ENCODE results near the gene FGF11. TPM values are rescaled to one million over a fixed set of nuclear protein-coding genes. Genes with fewer than 3 reads are reported as not detected.

Gene FGF11
- total and polyA plus RNA-seq, 2 of the 13 experiments (the other 11 are each of a cell fraction or from before 2014, with no cell fraction given): 0.20 to 7.6 TPM

DNA sequence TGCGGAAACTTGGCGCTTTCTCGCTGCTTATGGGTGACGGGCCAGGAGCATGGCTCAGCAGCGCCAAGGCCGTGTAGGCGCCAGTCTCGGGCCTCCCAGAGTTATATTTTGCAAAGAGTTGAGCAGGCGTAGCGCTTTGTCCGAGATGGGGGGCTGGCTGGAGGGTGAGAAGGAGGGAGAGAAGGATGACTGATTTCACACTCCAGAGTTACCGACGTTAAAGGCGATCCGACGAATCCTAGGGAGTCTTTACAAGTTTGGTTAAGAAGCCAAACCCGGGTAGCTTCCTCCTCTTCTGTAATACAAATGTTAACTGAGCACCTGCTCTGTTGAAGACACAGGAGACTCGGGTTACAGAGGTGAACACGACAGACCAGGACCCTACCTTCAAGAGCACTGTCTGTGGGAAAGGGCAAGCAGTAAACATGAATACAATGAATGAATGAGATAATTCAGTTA is 45.6 kb downstream of the FGF11 start (continued):
- TF ChIP-seq, protein P1, sequence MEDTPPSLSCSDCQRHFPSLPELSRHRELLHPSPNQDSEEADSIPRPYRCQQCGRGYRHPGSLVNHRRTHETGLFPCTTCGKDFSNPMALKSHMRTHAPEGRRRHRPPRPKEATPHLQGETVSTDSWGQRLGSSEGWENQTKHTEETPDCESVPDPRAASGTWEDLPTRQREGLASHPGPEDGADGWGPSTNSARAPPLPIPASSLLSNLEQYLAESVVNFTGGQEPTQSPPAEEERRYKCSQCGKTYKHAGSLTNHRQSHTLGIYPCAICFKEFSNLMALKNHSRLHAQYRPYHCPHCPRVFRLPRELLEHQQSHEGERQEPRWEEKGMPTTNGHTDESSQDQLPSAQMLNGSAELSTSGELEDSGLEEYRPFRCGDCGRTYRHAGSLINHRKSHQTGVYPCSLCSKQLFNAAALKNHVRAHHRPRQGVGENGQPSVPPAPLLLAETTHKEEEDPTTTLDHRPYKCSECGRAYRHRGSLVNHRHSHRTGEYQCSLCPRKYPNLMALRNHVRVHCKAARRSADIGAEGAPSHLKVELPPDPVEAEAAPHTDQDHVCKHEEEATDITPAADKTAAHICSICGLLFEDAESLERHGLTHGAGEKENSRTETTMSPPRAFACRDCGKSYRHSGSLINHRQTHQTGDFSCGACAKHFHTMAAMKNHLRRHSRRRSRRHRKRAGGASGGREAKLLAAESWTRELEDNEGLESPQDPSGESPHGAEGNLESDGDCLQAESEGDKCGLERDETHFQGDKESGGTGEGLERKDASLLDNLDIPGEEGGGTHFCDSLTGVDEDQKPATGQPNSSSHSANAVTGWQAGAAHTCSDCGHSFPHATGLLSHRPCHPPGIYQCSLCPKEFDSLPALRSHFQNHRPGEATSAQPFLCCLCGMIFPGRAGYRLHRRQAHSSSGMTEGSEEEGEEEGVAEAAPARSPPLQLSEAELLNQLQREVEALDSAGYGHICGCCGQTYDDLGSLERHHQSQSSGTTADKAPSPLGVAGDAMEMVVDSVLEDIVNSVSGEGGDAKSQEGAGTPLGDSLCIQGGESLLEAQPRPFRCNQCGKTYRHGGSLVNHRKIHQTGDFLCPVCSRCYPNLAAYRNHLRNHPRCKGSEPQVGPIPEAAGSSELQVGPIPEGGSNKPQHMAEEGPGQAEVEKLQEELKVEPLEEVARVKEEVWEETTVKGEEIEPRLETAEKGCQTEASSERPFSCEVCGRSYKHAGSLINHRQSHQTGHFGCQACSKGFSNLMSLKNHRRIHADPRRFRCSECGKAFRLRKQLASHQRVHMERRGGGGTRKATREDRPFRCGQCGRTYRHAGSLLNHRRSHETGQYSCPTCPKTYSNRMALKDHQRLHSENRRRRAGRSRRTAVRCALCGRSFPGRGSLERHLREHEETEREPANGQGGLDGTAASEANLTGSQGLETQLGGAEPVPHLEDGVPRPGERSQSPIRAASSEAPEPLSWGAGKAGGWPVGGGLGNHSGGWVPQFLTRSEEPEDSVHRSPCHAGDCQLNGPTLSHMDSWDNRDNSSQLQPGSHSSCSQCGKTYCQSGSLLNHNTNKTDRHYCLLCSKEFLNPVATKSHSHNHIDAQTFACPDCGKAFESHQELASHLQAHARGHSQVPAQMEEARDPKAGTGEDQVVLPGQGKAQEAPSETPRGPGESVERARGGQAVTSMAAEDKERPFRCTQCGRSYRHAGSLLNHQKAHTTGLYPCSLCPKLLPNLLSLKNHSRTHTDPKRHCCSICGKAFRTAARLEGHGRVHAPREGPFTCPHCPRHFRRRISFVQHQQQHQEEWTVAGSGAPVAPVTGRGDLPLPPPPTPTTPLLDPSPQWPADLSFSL (CRISPR knock-in tag; IDR thresholded peaks at IDR 0.05): no peak
- TF ChIP-seq MAFK (conservative IDR thresholded peaks at IDR 0.05 in 1 of 2, IDR thresholded peaks at IDR 0.05 in 1 of 2; ENCODE audit: low read length in 2 of 2) (no peak), ZNF143 (CRISPR knock-in tag; IDR thresholded peaks at IDR 0.05) (no peak), ZNF547 (CRISPR knock-in tag; IDR thresholded peaks at IDR 0.05) (no peak; the same call in 1 of the 2 replicates), ZNF879 (CRISPR knock-in tag; IDR thresholded peaks at IDR 0.05) (0 out of 2 replicates have a peak, but pooled peaks have one; percentile 24), ZNF816 (CRISPR knock-in tag; IDR thresholded peaks at IDR 0.05; ENCODE audit: borderline replicate concordance) (no peak), ZNF264 (CRISPR knock-in tag; IDR thresholded peaks at IDR 0.05) (no peak), ZNF329 (CRISPR knock-in tag; IDR thresholded peaks at IDR 0.05; ENCODE audit: low read depth) (0 out of 2 replicates have a peak, but pooled peaks have one; percentile 42), THAP11 (CRISPR knock-in tag; IDR thresholded peaks at IDR 0.05) (no peak), ZIK1 (CRISPR knock-in tag; IDR thresholded peaks at IDR 0.05; ENCODE audit: borderline replicate concordance, low read depth) (no peak), MED13 (CRISPR knock-in tag; IDR thresholded peaks at IDR 0.05) (no peak), ZNF747 (CRISPR knock-in tag; IDR thresholded peaks at IDR 0.05; ENCODE audit: borderline replicate concordance) (0 out of 2 replicates have a peak, but pooled peaks have one; percentile 18), SUZ12 (IDR thresholded peaks at IDR 0.05; ENCODE audit: low read depth, low read length) (no peak)
- TF ChIP-seq, protein P2, sequence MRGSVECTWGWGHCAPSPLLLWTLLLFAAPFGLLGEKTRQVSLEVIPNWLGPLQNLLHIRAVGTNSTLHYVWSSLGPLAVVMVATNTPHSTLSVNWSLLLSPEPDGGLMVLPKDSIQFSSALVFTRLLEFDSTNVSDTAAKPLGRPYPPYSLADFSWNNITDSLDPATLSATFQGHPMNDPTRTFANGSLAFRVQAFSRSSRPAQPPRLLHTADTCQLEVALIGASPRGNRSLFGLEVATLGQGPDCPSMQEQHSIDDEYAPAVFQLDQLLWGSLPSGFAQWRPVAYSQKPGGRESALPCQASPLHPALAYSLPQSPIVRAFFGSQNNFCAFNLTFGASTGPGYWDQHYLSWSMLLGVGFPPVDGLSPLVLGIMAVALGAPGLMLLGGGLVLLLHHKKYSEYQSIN (CRISPR knock-in tag; IDR thresholded peaks at IDR 0.05; ENCODE audit: borderline replicate concordance): no peak
- TF ChIP-seq, protein P3, sequence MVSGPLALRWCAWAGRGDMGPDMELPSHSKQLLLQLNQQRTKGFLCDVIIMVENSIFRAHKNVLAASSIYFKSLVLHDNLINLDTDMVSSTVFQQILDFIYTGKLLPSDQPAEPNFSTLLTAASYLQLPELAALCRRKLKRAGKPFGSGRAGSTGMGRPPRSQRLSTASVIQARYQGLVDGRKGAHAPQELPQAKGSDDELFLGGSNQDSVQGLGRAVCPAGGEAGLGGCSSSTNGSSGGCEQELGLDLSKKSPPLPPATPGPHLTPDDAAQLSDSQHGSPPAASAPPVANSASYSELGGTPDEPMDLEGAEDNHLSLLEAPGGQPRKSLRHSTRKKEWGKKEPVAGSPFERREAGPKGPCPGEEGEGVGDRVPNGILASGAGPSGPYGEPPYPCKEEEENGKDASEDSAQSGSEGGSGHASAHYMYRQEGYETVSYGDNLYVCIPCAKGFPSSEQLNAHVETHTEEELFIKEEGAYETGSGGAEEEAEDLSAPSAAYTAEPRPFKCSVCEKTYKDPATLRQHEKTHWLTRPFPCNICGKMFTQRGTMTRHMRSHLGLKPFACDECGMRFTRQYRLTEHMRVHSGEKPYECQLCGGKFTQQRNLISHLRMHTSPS (CRISPR knock-in tag; IDR thresholded peaks at IDR 0.05; ENCODE audit: low read depth): no peak
- TF ChIP-seq, protein P4, sequence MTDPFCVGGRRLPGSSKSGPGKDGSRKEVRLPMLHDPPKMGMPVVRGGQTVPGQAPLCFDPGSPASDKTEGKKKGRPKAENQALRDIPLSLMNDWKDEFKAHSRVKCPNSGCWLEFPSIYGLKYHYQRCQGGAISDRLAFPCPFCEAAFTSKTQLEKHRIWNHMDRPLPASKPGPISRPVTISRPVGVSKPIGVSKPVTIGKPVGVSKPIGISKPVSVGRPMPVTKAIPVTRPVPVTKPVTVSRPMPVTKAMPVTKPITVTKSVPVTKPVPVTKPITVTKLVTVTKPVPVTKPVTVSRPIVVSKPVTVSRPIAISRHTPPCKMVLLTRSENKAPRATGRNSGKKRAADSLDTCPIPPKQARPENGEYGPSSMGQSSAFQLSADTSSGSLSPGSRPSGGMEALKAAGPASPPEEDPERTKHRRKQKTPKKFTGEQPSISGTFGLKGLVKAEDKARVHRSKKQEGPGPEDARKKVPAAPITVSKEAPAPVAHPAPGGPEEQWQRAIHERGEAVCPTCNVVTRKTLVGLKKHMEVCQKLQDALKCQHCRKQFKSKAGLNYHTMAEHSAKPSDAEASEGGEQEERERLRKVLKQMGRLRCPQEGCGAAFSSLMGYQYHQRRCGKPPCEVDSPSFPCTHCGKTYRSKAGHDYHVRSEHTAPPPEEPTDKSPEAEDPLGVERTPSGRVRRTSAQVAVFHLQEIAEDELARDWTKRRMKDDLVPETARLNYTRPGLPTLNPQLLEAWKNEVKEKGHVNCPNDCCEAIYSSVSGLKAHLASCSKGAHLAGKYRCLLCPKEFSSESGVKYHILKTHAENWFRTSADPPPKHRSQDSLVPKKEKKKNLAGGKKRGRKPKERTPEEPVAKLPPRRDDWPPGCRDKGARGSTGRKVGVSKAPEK (CRISPR knock-in tag; IDR thresholded peaks at IDR 0.05; ENCODE audit: borderline replicate concordance): no peak

Data from HepG2 (cell line).